SK-N-SH treated with all-trans-retinoic acid at 6 μM for 48 hours (cell line): ENCODE results near the gene VAV3.
"Not testable (repeated sequence)": the region's sequence is repeated elsewhere in the genome, so short reads cannot be mapped to it uniquely, and the experiment has no call there.

ENCODE experiments used
- BACH2 ChIP-seq: fragments of 250-450 bp; sonication (Bioruptor Pico); IDR thresholded peaks from 2 replicates; pipeline ENCODE4 v1.9.0; 2021; ENCODE audit warnings: mild to moderate bottlenecking, borderline replicate concordance
- ESRRG ChIP-seq: fragments of 250-450 bp; sonication (Bioruptor Pico); IDR thresholded peaks from 2 replicates; pipeline ENCODE4 v1.6.1; 2021; ENCODE audit warnings: mild to moderate bottlenecking
- GLIS3 ChIP-seq: fragments of 250-450 bp; sonication (Bioruptor Pico); IDR thresholded peaks from 2 replicates; pipeline ENCODE4 v1.5.0; 2020; ENCODE audit warnings: mild to moderate bottlenecking, moderate library complexity
- RARB ChIP-seq: fragments of 250-450 bp; sonication (Bioruptor Pico); IDR thresholded peaks from 2 replicates; pipeline ENCODE4 v1.8.0; 2021; ENCODE audit warnings: mild to moderate bottlenecking, moderate library complexity
- ZFP3 ChIP-seq: fragments of 250-450 bp; sonication (Bioruptor Pico); IDR thresholded peaks from 2 replicates; pipeline ENCODE4 v1.5.0; 2020; ENCODE audit warnings: mild to moderate bottlenecking, moderate library complexity
- ZNF8 ChIP-seq: fragments of 450-650 bp; formaldehyde crosslinking; IDR thresholded peaks from 2 replicates; pipeline ENCODE4 v1.5.0; 2020; ENCODE audit warnings: mild to moderate bottlenecking, moderate library complexity
- TF ChIP-seq, protein P1 (sequence below): fragments of 250-450 bp; sonication (Bioruptor Pico); IDR thresholded peaks from 2 replicates; pipeline ENCODE4 v1.5.0; 2020; ENCODE audit warnings: mild to moderate bottlenecking, moderate library complexity
- TF ChIP-seq, protein P2 (sequence below): fragments of 250-450 bp; sonication (Bioruptor Pico); IDR thresholded peaks from 2 replicates; pipeline ENCODE4 v1.8.0; 2021; ENCODE audit warnings: low read depth, mild to moderate bottlenecking, moderate library complexity, borderline replicate concordance

DNA sequence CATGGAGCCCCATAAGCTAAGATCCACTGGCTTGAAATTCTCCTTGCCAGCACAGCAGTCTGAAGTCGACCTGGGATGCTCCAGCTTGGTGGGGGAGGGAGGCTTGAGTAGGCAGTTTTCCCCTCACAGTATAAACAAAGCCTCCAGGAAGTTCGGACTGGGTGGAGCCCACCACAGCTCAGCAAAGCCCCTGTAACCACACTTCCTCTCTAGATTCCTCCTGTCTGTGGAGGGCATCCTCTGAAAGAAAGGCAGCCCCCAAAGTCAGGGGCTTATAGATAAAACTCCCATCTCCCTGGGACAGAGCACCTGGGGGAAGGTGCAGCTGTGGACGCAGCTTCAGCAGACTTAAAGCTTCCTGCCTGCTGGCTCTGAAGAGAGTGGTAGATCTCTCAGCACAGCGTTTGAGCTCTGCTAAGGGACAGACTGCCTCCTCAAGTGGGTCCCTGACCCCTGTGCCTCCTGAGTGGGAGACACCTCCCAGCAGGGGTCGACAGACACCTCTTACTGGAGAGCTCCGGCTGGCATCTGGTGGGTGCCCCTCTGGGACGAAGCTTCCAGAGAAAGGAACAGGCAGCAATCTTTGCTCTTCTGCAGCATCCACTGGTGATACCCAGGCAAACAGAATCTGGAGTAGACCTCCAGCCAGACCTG, 120.3 kb downstream of the VAV3 start:
- TF ChIP-seq, protein P1, sequence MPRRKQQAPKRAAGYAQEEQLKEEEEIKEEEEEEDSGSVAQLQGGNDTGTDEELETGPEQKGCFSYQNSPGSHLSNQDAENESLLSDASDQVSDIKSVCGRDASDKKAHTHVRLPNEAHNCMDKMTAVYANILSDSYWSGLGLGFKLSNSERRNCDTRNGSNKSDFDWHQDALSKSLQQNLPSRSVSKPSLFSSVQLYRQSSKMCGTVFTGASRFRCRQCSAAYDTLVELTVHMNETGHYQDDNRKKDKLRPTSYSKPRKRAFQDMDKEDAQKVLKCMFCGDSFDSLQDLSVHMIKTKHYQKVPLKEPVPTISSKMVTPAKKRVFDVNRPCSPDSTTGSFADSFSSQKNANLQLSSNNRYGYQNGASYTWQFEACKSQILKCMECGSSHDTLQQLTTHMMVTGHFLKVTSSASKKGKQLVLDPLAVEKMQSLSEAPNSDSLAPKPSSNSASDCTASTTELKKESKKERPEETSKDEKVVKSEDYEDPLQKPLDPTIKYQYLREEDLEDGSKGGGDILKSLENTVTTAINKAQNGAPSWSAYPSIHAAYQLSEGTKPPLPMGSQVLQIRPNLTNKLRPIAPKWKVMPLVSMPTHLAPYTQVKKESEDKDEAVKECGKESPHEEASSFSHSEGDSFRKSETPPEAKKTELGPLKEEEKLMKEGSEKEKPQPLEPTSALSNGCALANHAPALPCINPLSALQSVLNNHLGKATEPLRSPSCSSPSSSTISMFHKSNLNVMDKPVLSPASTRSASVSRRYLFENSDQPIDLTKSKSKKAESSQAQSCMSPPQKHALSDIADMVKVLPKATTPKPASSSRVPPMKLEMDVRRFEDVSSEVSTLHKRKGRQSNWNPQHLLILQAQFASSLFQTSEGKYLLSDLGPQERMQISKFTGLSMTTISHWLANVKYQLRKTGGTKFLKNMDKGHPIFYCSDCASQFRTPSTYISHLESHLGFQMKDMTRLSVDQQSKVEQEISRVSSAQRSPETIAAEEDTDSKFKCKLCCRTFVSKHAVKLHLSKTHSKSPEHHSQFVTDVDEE (CRISPR knock-in tag): not testable (repeated sequence)
- not testable (repeated sequence) for TF ChIP-seq ESRRG (CRISPR knock-in tag); ZFP3 (CRISPR knock-in tag); BACH2; RARB (CRISPR knock-in tag); GLIS3 (CRISPR knock-in tag); ZNF8 (CRISPR knock-in tag)
- TF ChIP-seq, protein P2, sequence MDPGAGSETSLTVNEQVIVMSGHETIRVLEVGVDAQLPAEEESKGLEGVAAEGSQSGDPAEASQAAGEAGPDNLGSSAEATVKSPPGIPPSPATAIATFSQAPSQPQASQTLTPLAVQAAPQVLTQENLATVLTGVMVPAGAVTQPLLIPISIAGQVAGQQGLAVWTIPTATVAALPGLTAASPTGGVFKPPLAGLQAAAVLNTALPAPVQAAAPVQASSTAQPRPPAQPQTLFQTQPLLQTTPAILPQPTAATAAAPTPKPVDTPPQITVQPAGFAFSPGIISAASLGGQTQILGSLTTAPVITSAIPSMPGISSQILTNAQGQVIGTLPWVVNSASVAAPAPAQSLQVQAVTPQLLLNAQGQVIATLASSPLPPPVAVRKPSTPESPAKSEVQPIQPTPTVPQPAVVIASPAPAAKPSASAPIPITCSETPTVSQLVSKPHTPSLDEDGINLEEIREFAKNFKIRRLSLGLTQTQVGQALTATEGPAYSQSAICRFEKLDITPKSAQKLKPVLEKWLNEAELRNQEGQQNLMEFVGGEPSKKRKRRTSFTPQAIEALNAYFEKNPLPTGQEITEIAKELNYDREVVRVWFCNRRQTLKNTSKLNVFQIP (CRISPR knock-in tag): not testable (repeated sequence)
